H9 (cell line): ENCODE results near the gene GLUL. TPM values are rescaled to one million over a fixed set of nuclear protein-coding genes. Genes with fewer than 3 reads are reported as not detected.

ENCODE experiments used
- DNase-seq: peaks from one replicate; pipeline ENCODE4 v3.0.0-alpha.2; 2017
- H2AFZ ChIP-seq: one replicate; pipeline ENCODE4 v1.6.1; 2013; ENCODE audit warnings: mild to moderate bottlenecking, low read length, control low read depth, moderate library complexity
- H2AK5ac ChIP-seq: 2 replicates; pipeline ENCODE4 v1.6.1; 2013; ENCODE audit warnings: low read length, control low read depth, mixed read lengths; ENCODE audit not compliant: insufficient read length
- H2BK120ac ChIP-seq: one replicate; pipeline ENCODE4 v1.6.1; 2013; ENCODE audit warnings: low read depth, mild to moderate bottlenecking, low read length, control low read depth, inconsistent platforms; ENCODE audit not compliant: poor library complexity, severe bottlenecking
- H2BK12ac ChIP-seq: 2 replicates; pipeline ENCODE4 v1.6.1; 2013; ENCODE audit warnings: low read length, control low read depth, mixed read lengths, low read depth; ENCODE audit not compliant: insufficient read length
- H2BK15ac ChIP-seq: 2 replicates; pipeline ENCODE4 v1.6.1; 2013; ENCODE audit warnings: low read depth, low read length, control low read depth
- H2BK20ac ChIP-seq: one replicate; pipeline ENCODE4 v1.6.1; 2013; ENCODE audit warnings: low read depth, mild to moderate bottlenecking, low read length, control low read depth, inconsistent platforms; ENCODE audit not compliant: poor library complexity, severe bottlenecking
- H2BK5ac ChIP-seq: 2 replicates; pipeline ENCODE4 v1.6.1; 2013; ENCODE audit warnings: low read length, control low read depth, mixed read lengths; ENCODE audit not compliant: insufficient read length
- H3K14ac ChIP-seq: 2 replicates; pipeline ENCODE4 v1.6.1; 2013; ENCODE audit warnings: low read length, control low read depth; ENCODE audit not compliant: insufficient read depth
- H3K18ac ChIP-seq: 2 replicates; pipeline ENCODE4 v1.6.1; 2013; ENCODE audit warnings: low read depth, mild to moderate bottlenecking, mixed read lengths, low read length, control low read depth; ENCODE audit not compliant: insufficient read length
- H3K23ac ChIP-seq: 2 replicates; pipeline ENCODE4 v1.6.1; 2013; ENCODE audit warnings: low read length, control low read depth, mixed read lengths, low read depth; ENCODE audit not compliant: insufficient read length
- H3K23me2 ChIP-seq: 2 replicates; pipeline ENCODE4 v1.6.1; 2013; ENCODE audit warnings: low read depth, mild to moderate bottlenecking, mixed read lengths, low read length, control low read depth; ENCODE audit not compliant: insufficient read length, poor library complexity, severe bottlenecking
- H3K27ac ChIP-seq: 2 replicates; pipeline ENCODE4 v1.5.1; 2013; ENCODE audit warnings: low read length, control low read depth, mixed read lengths, low read depth; ENCODE audit not compliant: insufficient read length
- H3K27me3 ChIP-seq: 2 replicates; pipeline ENCODE4 v1.6.1; 2013; ENCODE audit warnings: low read length, control low read depth, inconsistent platforms; ENCODE audit not compliant: insufficient read depth
- H3K4ac ChIP-seq: 2 replicates; pipeline ENCODE4 v1.6.1; 2013; ENCODE audit warnings: low read depth, mild to moderate bottlenecking, control low read depth, inconsistent platforms, low read length, moderate library complexity
- H3K4me1 ChIP-seq: 2 replicates; pipeline ENCODE4 v1.6.1; 2013; ENCODE audit warnings: low read length, control low read depth, inconsistent platforms; ENCODE audit not compliant: insufficient read depth
- H3K4me2 ChIP-seq: 2 replicates; pipeline ENCODE4 v1.6.1; 2013; ENCODE audit warnings: low read length, control low read depth, mixed read lengths; ENCODE audit not compliant: insufficient read length, insufficient read depth
- H3K56ac ChIP-seq: 2 replicates; pipeline ENCODE4 v1.6.1; 2013; ENCODE audit warnings: low read depth, mild to moderate bottlenecking, mixed read lengths, low read length, control low read depth; ENCODE audit not compliant: insufficient read length
- H3K79me1 ChIP-seq: 2 replicates; pipeline ENCODE4 v1.6.1; 2013; ENCODE audit warnings: low read depth, mild to moderate bottlenecking, moderate library complexity, low read length, control low read depth, inconsistent platforms; ENCODE audit not compliant: insufficient read depth, poor library complexity, severe bottlenecking
- H3K79me2 ChIP-seq: 2 replicates; pipeline ENCODE4 v1.6.1; 2013; ENCODE audit warnings: low read length, control low read depth, inconsistent platforms; ENCODE audit not compliant: insufficient read depth
- H3K9ac ChIP-seq: 2 replicates; pipeline ENCODE4 v1.6.1; 2013; ENCODE audit warnings: low read length, control low read depth, mixed read lengths; ENCODE audit not compliant: insufficient read length; ENCODE audit errors: extremely low read depth
- H3K9me3 ChIP-seq: one replicate; pipeline ENCODE4 v1.6.1; 2013; ENCODE audit warnings: low read depth, low read length, inconsistent platforms; ENCODE audit not compliant: control insufficient read depth
- H3T11ph ChIP-seq: one replicate; pipeline ENCODE4 v1.6.1; 2013; ENCODE audit warnings: mild to moderate bottlenecking, low read length, control low read depth, inconsistent platforms
- H4K20me1 ChIP-seq: one replicate; pipeline ENCODE4 v1.6.1; 2013; ENCODE audit not compliant: control insufficient read depth, insufficient read length, insufficient read depth
- H4K5ac ChIP-seq: 2 replicates; pipeline ENCODE4 v1.6.1; 2013; ENCODE audit warnings: low read depth, mild to moderate bottlenecking, mixed read lengths, low read length, control low read depth; ENCODE audit not compliant: insufficient read length
- H4K8ac ChIP-seq: replicated peaks from 2 replicates; pipeline ENCODE4 v1.6.1; 2013; ENCODE audit warnings: low read length, control low read depth, mixed read lengths, low read depth; ENCODE audit not compliant: insufficient read length
- H4K91ac ChIP-seq: 2 replicates; pipeline ENCODE4 v1.6.1; 2013; ENCODE audit warnings: low read depth, mild to moderate bottlenecking, moderate library complexity, mixed read lengths, low read length, control low read depth; ENCODE audit not compliant: insufficient read length
- H3K27ac Mint-ChIP-seq, 3 experiments: 2 replicates in 2 of 3; 3 replicates in 1 of 3; pipeline ENCODE4 v1.8.0; 2020 to 2021; ENCODE audit warnings: mixed read lengths in 3 of 3, mild to moderate bottlenecking in 1 of 3, moderate library complexity in 1 of 3
- H3K27me3 Mint-ChIP-seq: 2 replicates; pipeline ENCODE4 v1.8.0; 2021; ENCODE audit warnings: low read depth, mild to moderate bottlenecking, moderate library complexity, mixed read lengths
- H3K36me3 Mint-ChIP-seq, 3 experiments: 2 replicates in 2 of 3; 3 replicates in 1 of 3; pipeline ENCODE4 v1.8.0; 2020 to 2021; ENCODE audit warnings: low read depth in 3 of 3, mixed read lengths in 3 of 3; ENCODE audit not compliant: insufficient read depth in 1 of 3
- H3K4me1 Mint-ChIP-seq, 2 experiments: 2 replicates each; pipeline ENCODE4 v1.8.0; 2020; ENCODE audit warnings: mixed read lengths in 2 of 2
- H3K4me3 Mint-ChIP-seq, 2 experiments: 2 replicates in 1 of 2; 3 replicates in 1 of 2; pipeline ENCODE4 v1.8.0; 2020 to 2021; ENCODE audit warnings: mild to moderate bottlenecking in 2 of 2, mixed read lengths in 2 of 2, moderate library complexity in 1 of 2
- H3K9me3 Mint-ChIP-seq, 2 experiments: 2 replicates in 1 of 2; 3 replicates in 1 of 2; pipeline ENCODE4 v1.8.0; 2020; ENCODE audit warnings: mild to moderate bottlenecking in 2 of 2, mixed read lengths in 2 of 2, moderate library complexity in 1 of 2
- CTCF ChIP-seq: fragments of 200-600 bp; sonication (generic); conservative IDR thresholded peaks from 3 replicates; pipeline ENCODE4 v1.8.0; 2021; ENCODE audit warnings: antibody characterized with exemption, mild to moderate bottlenecking
- WGBS: extraction: QIAGEN DNeasy Blood & Tissue Kit; methylation state at CpG from one replicate; pipeline ENCODE4 v1.1.7; 2013; ENCODE audit warnings: missing lambda C conversion rate, low lambda C conversion rate, mixed read lengths; ENCODE audit not compliant: insufficient read length; ENCODE audit errors: extremely low coverage; 5-methylcytosine and 5-hydroxymethylcytosine counted together
- total RNA-seq: library from RNA; stranded (reverse); gene quantifications from 2 replicates; pipeline ENCODE4 v1.2.1, GENCODE V29; 2021

The GLUL gene
- total RNA-seq, 1 experiment from 2014 or later: 332 TPM

GRCh38 chr1:182347019-182347418 is 44.6 kb downstream of the GLUL start:
- no CpG with 5 or more reads among the region's 5 CpGs for WGBS
- no peaks in the 10 kb centered on the region for H3K27me3 ChIP-seq
- H3K27ac ChIP-seq: no peak overlapping the region
- Mint-ChIP-seq H3K4me1 (peaks cover 5 to 12% of the 10 kb centered on the region in 2 experiments), H3K36me3 (no peaks in the 10 kb centered on the region), H3K9me3 (no peaks in the 10 kb centered on the region), H3K4me3 (no peak overlapping the region), H3K27me3 (no peaks in the 10 kb centered on the region), H3K27ac (no peak overlapping the region)
- no peak overlapping the region for H4K91ac ChIP-seq
- no peak overlapping the region for H2AFZ ChIP-seq
- no peaks in the 10 kb centered on the region for H3K79me2 ChIP-seq
- no peak for TF ChIP-seq CTCF
- H3K14ac ChIP-seq: no peak overlapping the region
- H2BK5ac ChIP-seq: no peak overlapping the region
- no peak overlapping the region for H3K9ac ChIP-seq
- H3K4me2 ChIP-seq: no peak overlapping the region
- DNase-seq: no peak
- H3K18ac ChIP-seq: no peak overlapping the region
- no peak overlapping the region for H3K4ac ChIP-seq
- no peak overlapping the region for H3T11ph ChIP-seq
- no peak overlapping the region for H4K8ac ChIP-seq
- H3K4me1 ChIP-seq: no peaks in the 10 kb centered on the region
- H2BK15ac ChIP-seq: no peak overlapping the region
- no peaks in the 10 kb centered on the region for H3K23me2 ChIP-seq
- no peak overlapping the region for H4K5ac ChIP-seq
- H4K20me1 ChIP-seq: no peaks in the 10 kb centered on the region
- no peaks in the 10 kb centered on the region for H3K9me3 ChIP-seq
- no peak overlapping the region for H2BK20ac ChIP-seq
- H2BK12ac ChIP-seq: no peak overlapping the region
- no peaks in the 10 kb centered on the region for H3K79me1 ChIP-seq
- H2AK5ac ChIP-seq: no peak overlapping the region
- H3K56ac ChIP-seq: no peak overlapping the region
- H3K23ac ChIP-seq: no peak overlapping the region
- no peak overlapping the region for H2BK120ac ChIP-seq
